HG02981 (cell line): Measurements from ENCODE around the gene PEF1.

Source experiments
- ATAC-seq: cut with Tn5 transposase; IDR thresholded peaks from one replicate; pipeline ENCODE4 v1.9.1; 2021; ENCODE audit warnings: mild to moderate bottlenecking, moderate library complexity; ENCODE audit not compliant: unreplicated experiment

Gene PEF1

GRCh38 chr1:31586376-31587327 lies 58.0 kb downstream of the PEF1 start:
- no peak for ATAC-seq

GRCh38 chr1:31585736-31586365 lies 58.8 kb downstream of the PEF1 start:
- no peak for ATAC-seq

- ATAC-seq: no peak
Observed at GRCh38 chr1:31584869-31585735, 59.6 kb downstream of the PEF1 start.

GRCh38 chr1:31583995-31584868 lies 60.4 kb downstream of the PEF1 start:
- no peak for ATAC-seq

- no peak for ATAC-seq
Observed at GRCh38 chr1:31583082-31583994, 61.3 kb downstream of the PEF1 start.

- no peak for ATAC-seq
Observed at GRCh38 chr1:31581821-31582810, 62.6 kb downstream of the PEF1 start.

GRCh38 chr1:31580891-31581603 lies 63.6 kb downstream of the PEF1 start:
- ATAC-seq: no peak

GRCh38 chr1:31580513-31580870 lies 64.2 kb downstream of the PEF1 start:
- no peak for ATAC-seq
